C4-2B (cell line): ENCODE results near the gene MOB3C.

ENCODE experiments used
- ZFX ChIP-seq: fragments of 450-650 bp; IDR thresholded peaks from 2 replicates; pipeline ENCODE4 v1.6.1; 2017
- TF ChIP-seq, protein P1 (sequence below): fragments of 450-650 bp; conservative IDR thresholded peaks from 2 replicates; pipeline ENCODE4 v1.5.1; 2017; ENCODE audit warnings: mild to moderate bottlenecking

DNA sequence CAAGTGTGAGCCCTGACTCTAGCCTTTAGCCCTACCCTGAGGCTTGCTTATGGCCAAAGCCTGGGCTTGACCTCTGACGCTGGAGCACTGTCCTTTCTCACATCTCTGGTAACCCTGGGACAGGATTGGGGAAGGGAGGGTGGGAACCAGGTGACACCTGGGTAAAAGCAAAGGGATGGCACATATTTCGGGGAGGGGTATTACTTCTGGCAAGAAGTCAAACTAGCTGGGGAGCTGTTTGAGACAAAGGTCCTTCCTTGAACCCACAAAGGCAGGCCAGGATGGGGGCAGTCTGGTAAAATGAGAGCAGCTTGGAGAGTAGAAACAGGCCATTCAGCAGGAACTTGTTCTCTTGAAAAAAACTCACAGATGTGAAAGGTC lies 2.0 kb downstream of the MOB3C start:
- TF ChIP-seq, protein P1, sequence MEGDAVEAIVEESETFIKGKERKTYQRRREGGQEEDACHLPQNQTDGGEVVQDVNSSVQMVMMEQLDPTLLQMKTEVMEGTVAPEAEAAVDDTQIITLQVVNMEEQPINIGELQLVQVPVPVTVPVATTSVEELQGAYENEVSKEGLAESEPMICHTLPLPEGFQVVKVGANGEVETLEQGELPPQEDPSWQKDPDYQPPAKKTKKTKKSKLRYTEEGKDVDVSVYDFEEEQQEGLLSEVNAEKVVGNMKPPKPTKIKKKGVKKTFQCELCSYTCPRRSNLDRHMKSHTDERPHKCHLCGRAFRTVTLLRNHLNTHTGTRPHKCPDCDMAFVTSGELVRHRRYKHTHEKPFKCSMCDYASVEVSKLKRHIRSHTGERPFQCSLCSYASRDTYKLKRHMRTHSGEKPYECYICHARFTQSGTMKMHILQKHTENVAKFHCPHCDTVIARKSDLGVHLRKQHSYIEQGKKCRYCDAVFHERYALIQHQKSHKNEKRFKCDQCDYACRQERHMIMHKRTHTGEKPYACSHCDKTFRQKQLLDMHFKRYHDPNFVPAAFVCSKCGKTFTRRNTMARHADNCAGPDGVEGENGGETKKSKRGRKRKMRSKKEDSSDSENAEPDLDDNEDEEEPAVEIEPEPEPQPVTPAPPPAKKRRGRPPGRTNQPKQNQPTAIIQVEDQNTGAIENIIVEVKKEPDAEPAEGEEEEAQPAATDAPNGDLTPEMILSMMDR, result no peak
- TF ChIP-seq ZFX, result no peak
